Endothelial cell (in vitro differentiated cells): ENCODE data around the gene GRIN2A. TPM values are rescaled to one million over a fixed set of nuclear protein-coding genes. Genes with fewer than 3 reads are reported as not detected.

Source experiments
- DNase-seq: peaks from one replicate; pipeline ENCODE4 v3.0.0; 2021; ENCODE audit warnings: low spot score
- H3K27ac Mint-ChIP-seq: one replicate; pipeline ENCODE4 v1.8.0; 2021; ENCODE audit warnings: mixed read lengths, inconsistent platforms; ENCODE audit not compliant: unreplicated experiment
- H3K27me3 Mint-ChIP-seq: one replicate; pipeline ENCODE4 v1.8.0; 2021; ENCODE audit warnings: mild to moderate bottlenecking, moderate library complexity, mixed read lengths, inconsistent platforms; ENCODE audit not compliant: unreplicated experiment
- H3K36me3 Mint-ChIP-seq: one replicate; pipeline ENCODE4 v1.8.0; 2021; ENCODE audit warnings: mild to moderate bottlenecking, low read depth, mixed read lengths, inconsistent platforms; ENCODE audit not compliant: unreplicated experiment
- H3K4me1 Mint-ChIP-seq: one replicate; pipeline ENCODE4 v1.8.0; 2021; ENCODE audit warnings: mild to moderate bottlenecking, mixed read lengths, inconsistent platforms; ENCODE audit not compliant: unreplicated experiment
- H3K4me3 Mint-ChIP-seq: one replicate; pipeline ENCODE4 v1.8.0; 2021; ENCODE audit warnings: mild to moderate bottlenecking, mixed read lengths, inconsistent platforms; ENCODE audit not compliant: unreplicated experiment
- H3K9me3 Mint-ChIP-seq: one replicate; pipeline ENCODE4 v1.8.0; 2021; ENCODE audit warnings: mixed read lengths, inconsistent platforms; ENCODE audit not compliant: unreplicated experiment
- total RNA-seq: library from RNA; stranded (reverse); fragmentation: NEBNext Ultra II Directional; extraction: Animal tissue kit (Norgen Biotek cat#: 25700); gene quantifications from one replicate; pipeline ENCODE4 v1.2.1, GENCODE V29; 2021; ENCODE audit not compliant: unreplicated experiment
- TF ChIP-seq, protein P1 (sequence below): fragments of 200-600 bp; sonication (generic); IDR thresholded peaks from one replicate; pipeline ENCODE4 v1.5.0; 2021; ENCODE audit warnings: antibody characterized with exemption; ENCODE audit not compliant: unreplicated experiment

The GRIN2A gene
- total RNA-seq, 1 donor from 2014 or later, result 0.03 TPM

- Mint-ChIP-seq H3K27me3 (no peaks in the 10 kb centered on the region), H3K4me3 (no peak overlapping the region), H3K27ac (no peak overlapping the region), H3K4me1 (peaks cover 12% of the 10 kb centered on the region), H3K9me3 (no peaks in the 10 kb centered on the region), H3K36me3 (no peaks in the 10 kb centered on the region)
- no peak for DNase-seq
- TF ChIP-seq, protein P1, sequence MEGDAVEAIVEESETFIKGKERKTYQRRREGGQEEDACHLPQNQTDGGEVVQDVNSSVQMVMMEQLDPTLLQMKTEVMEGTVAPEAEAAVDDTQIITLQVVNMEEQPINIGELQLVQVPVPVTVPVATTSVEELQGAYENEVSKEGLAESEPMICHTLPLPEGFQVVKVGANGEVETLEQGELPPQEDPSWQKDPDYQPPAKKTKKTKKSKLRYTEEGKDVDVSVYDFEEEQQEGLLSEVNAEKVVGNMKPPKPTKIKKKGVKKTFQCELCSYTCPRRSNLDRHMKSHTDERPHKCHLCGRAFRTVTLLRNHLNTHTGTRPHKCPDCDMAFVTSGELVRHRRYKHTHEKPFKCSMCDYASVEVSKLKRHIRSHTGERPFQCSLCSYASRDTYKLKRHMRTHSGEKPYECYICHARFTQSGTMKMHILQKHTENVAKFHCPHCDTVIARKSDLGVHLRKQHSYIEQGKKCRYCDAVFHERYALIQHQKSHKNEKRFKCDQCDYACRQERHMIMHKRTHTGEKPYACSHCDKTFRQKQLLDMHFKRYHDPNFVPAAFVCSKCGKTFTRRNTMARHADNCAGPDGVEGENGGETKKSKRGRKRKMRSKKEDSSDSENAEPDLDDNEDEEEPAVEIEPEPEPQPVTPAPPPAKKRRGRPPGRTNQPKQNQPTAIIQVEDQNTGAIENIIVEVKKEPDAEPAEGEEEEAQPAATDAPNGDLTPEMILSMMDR, result no peak
Measured at GRCh38 chr16:10226141-10226986, 44.1 kb upstream of the GRIN2A start.

DNA sequence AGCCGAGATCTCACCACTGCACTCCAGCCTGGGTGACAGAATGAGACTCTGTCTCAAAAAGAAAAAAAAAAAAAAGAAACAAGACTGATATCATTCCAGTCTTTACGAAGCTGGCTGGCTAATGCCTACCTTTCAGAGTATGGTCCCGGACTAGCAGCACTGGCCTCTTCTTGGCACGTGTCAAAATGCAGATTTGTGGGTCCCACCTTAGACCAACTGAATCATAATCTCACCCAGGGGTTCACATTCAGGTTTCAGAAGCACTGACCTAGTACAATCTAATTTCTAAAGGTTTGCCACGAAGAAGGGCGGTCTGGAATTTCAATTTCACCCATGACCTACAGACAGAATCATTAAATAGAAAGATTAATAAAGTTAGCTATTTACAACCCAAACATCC, 43.4 kb upstream of the GRIN2A start:
- no peak overlapping the region for H3K4me3 Mint-ChIP-seq
- peaks cover 12% of the 10 kb centered on the region for H3K4me1 Mint-ChIP-seq
- H3K36me3 Mint-ChIP-seq, result no peaks in the 10 kb centered on the region
- H3K27me3 Mint-ChIP-seq, result no peaks in the 10 kb centered on the region
- H3K9me3 Mint-ChIP-seq, result no peaks in the 10 kb centered on the region
- TF ChIP-seq, protein P1, result no peak
- DNase-seq, result no peak
- H3K27ac Mint-ChIP-seq, result no peak overlapping the region

DNA sequence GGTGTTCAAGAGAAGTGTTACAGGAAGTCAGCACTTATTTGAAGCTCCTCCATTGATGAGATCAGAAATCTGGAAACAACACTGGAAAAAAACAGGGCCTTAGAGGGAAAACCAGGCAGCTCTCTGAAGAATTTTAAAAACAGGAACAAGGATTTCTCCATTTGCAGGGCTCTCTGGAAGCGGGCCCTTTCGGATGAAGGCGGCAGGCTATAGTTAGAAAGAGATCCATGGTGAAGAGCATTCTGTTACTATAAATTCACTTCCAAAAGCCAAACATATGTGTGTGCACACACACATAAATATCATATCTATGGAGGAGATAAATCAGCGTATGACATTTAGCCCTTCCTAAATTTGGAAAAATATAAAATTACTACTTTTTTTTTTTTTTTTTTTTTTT, 42.6 kb upstream of the GRIN2A start:
- TF ChIP-seq, protein P1, result no peak
- H3K27ac Mint-ChIP-seq, result peak overlapping the region; percentile 9
- no peaks in the 10 kb centered on the region for H3K27me3 Mint-ChIP-seq
- H3K4me1 Mint-ChIP-seq, result peaks cover 16% of the 10 kb centered on the region
- no peak for DNase-seq
- H3K9me3 Mint-ChIP-seq, result no peaks in the 10 kb centered on the region
- no peak overlapping the region for H3K4me3 Mint-ChIP-seq
- no peaks in the 10 kb centered on the region for H3K36me3 Mint-ChIP-seq

DNA sequence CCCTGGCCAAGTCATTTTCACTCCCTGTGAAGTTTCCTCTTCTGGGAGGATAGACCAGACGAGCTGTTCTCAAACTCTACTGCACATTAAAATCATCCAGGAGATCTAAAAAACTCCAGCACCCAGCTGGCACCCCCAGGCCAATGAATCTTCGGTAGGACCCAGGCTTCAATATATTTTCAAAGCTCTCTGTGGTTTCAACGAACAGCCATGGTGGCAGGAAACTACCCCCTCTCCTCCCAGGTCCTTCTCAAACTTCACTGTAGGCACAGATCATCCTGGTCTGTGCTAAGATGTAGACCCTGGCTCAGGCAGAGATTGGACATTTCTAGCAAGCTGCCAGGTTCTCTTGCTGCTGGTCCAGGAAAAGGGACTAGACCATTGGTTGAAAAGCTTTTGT, 38.7 kb upstream of the GRIN2A start:
- H3K27ac Mint-ChIP-seq, result no peak overlapping the region
- TF ChIP-seq, protein P1, result no peak
- H3K4me1 Mint-ChIP-seq, result peaks cover 9% of the 10 kb centered on the region
- H3K36me3 Mint-ChIP-seq, result no peaks in the 10 kb centered on the region
- H3K9me3 Mint-ChIP-seq, result no peaks in the 10 kb centered on the region
- H3K27me3 Mint-ChIP-seq, result no peaks in the 10 kb centered on the region
- no peak overlapping the region for H3K4me3 Mint-ChIP-seq
- DNase-seq, result no peak

DNA sequence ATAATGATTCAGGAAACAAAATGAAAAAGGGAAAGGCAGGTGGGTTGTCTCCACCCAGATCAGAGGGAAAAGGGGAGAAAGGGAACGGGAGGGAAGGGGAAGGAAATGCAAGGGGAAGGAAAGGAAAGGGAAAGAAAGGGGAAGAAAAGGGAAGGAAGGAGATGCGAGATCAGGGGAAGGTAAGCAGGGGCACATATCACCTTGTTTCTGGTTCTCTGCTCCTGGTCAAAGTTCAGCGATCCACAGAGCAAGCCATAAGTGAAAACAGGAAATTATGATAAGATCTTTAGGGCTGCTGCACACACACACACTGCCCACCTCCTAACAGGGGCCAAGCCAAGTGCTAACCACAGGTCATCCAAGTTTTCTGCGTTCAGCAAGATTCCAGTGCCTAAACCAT, 37.5 kb upstream of the GRIN2A start:
- no peak overlapping the region for H3K4me3 Mint-ChIP-seq
- no peaks in the 10 kb centered on the region for H3K27me3 Mint-ChIP-seq
- no peak for DNase-seq
- TF ChIP-seq, protein P1, result no peak
- no peaks in the 10 kb centered on the region for H3K36me3 Mint-ChIP-seq
- H3K4me1 Mint-ChIP-seq, result peaks cover 7% of the 10 kb centered on the region
- no peaks in the 10 kb centered on the region for H3K9me3 Mint-ChIP-seq
- H3K27ac Mint-ChIP-seq, result no peak overlapping the region
